ENCODE measurements around the gene MAP3K4. TPM values are rescaled to one million over a fixed set of nuclear protein-coding genes. Genes with fewer than 3 reads are reported as not detected.

Gene MAP3K4
- total RNA-seq, 6 donors from 2014 or later = 23.7 to 52.1 (median 40.5) TPM

- Histone ChIP-seq H3K27ac (no peak overlapping the region), H3K4me1 (peaks cover 7 to 42% (median 23%) of the 10 kb centered on the region in 4 donors), H3K9me3 (no peaks in the 10 kb centered on the region), H3K4me3 (peak overlapping the region in 3 of 4 donors; percentile 94 to 100 (median 98)), H3K27me3 (no peaks in the 10 kb centered on the region), H3K36me3 (no peaks in the 10 kb centered on the region)
- DNase-seq (no peak), ATAC-seq (ENCODE audit: low FRiP score in 2 of 2) (no peak)
- TF ChIP-seq POLR2AphosphoS5 (IDR thresholded peaks at IDR 0.05) (no peak), CTCF (IDR thresholded peaks at IDR 0.05) (no peak), EP300 (IDR thresholded peaks at IDR 0.05) (no peak), POLR2A (IDR thresholded peaks at IDR 0.05) (no peak)
These were observed 1.4 kb downstream of the MAP3K4 start for GRCh38 chr6:160992980-160993314.

- DNase-seq (no peak), ATAC-seq (ENCODE audit: low FRiP score in 2 of 2) (no peak)
- Histone ChIP-seq H3K36me3 (no peaks in the 10 kb centered on the region), H3K4me3 (no peak overlapping the region), H3K9me3 (no peaks in the 10 kb centered on the region), H3K27ac (no peak overlapping the region), H3K4me1 (peaks cover 7 to 42% (median 23%) of the 10 kb centered on the region in 4 donors), H3K27me3 (no peaks in the 10 kb centered on the region)
- TF ChIP-seq EP300 (IDR thresholded peaks at IDR 0.05) = no peak
- no peak for TF ChIP-seq CTCF (IDR thresholded peaks at IDR 0.05)
- TF ChIP-seq POLR2A (IDR thresholded peaks at IDR 0.05) = no peak
- TF ChIP-seq POLR2AphosphoS5 (IDR thresholded peaks at IDR 0.05) = no peak
- 88% methylated on average over 1 of the region's 1 CpG for WGBS, 2 donors
These were observed 3.7 kb downstream of the MAP3K4 start for GRCh38 chr6:160995271-160995670.

- no peak for TF ChIP-seq POLR2AphosphoS5 (IDR thresholded peaks at IDR 0.05)
- TF ChIP-seq CTCF (IDR thresholded peaks at IDR 0.05) = no peak
- TF ChIP-seq POLR2A (IDR thresholded peaks at IDR 0.05) = no peak
- TF ChIP-seq EP300 (IDR thresholded peaks at IDR 0.05) = no peak
- Histone ChIP-seq H3K9me3 (no peaks in the 10 kb centered on the region), H3K36me3 (no peaks in the 10 kb centered on the region), H3K4me3 (no peak overlapping the region), H3K4me1 (peaks cover 7 to 37% (median 17%) of the 10 kb centered on the region in 4 donors), H3K27me3 (no peaks in the 10 kb centered on the region), H3K27ac (peak overlapping the region in 1 of 4 donors; percentile 19)
- no peak for ATAC-seq (ENCODE audit: low FRiP score in 2 of 2)
- no peak for DNase-seq
- WGBS, 2 donors = 70 to 74% methylated on average over 4 of the region's 4 CpGs
These were observed 4.6 kb downstream of the MAP3K4 start for GRCh38 chr6:160996131-160996601.

GRCh38 chr6:160998217-160998616 is 6.6 kb downstream of the MAP3K4 start:
- WGBS, 2 donors = 87 to 95% methylated on average over 3 of the region's 3 CpGs
- Histone ChIP-seq H3K9me3 (no peaks in the 10 kb centered on the region), H3K27ac (no peak overlapping the region), H3K36me3 (no peaks in the 10 kb centered on the region), H3K4me1 (peaks cover 6 to 36% (median 15%) of the 10 kb centered on the region in 4 donors), H3K27me3 (no peaks in the 10 kb centered on the region), H3K4me3 (no peak overlapping the region)
- TF ChIP-seq POLR2A (IDR thresholded peaks at IDR 0.05) (no peak), POLR2AphosphoS5 (IDR thresholded peaks at IDR 0.05) (no peak), EP300 (IDR thresholded peaks at IDR 0.05) (no peak), CTCF (IDR thresholded peaks at IDR 0.05) (no peak)
- ATAC-seq (ENCODE audit: low FRiP score in 2 of 2) = no peak
- no peak for DNase-seq

- H3K36me3 ChIP-seq = no peaks in the 10 kb centered on the region
- ATAC-seq (ENCODE audit: low FRiP score in 2 of 2) (no peak), DNase-seq (no peak)
- no peak for TF ChIP-seq POLR2A (IDR thresholded peaks at IDR 0.05)
- no peak for TF ChIP-seq POLR2AphosphoS5 (IDR thresholded peaks at IDR 0.05)
- TF ChIP-seq EP300 (IDR thresholded peaks at IDR 0.05) = no peak
- TF ChIP-seq CTCF (IDR thresholded peaks at IDR 0.05) = no peak
- H3K4me1 ChIP-seq = peaks cover 6 to 36% (median 12%) of the 10 kb centered on the region in 4 donors
- no peaks in the 10 kb centered on the region for H3K9me3 ChIP-seq
- no peak overlapping the region for H3K27ac ChIP-seq
- H3K4me3 ChIP-seq = no peak overlapping the region
- 76 to 78% methylated on average over 4 of the region's 4 CpGs for WGBS, 2 donors
- no peaks in the 10 kb centered on the region for H3K27me3 ChIP-seq
These were observed 7.2 kb downstream of the MAP3K4 start for GRCh38 chr6:160998766-160999165.
